HL-60 (cell line): ENCODE data around the gene CCDC126.

Source experiments
- DNase-seq, 2 experiments: peaks; one replicate each; pipeline ENCODE4 v3.0.0-alpha.2; 2010 to 2020; ENCODE audit warnings: low read depth in 1 of 2, low spot score in 1 of 2
- H3K27ac ChIP-seq: fragments of 250-450 bp; sonication (Bioruptor Pico); replicated peaks from 2 replicates; pipeline ENCODE4 v1.5.1; 2020; ENCODE audit warnings: mild to moderate bottlenecking, moderate library complexity
- H3K27me3 ChIP-seq: fragments of 250-450 bp; sonication (Bioruptor Pico); 2 replicates; pipeline ENCODE4 v1.5.1; 2021; ENCODE audit warnings: mild to moderate bottlenecking, moderate library complexity; ENCODE audit not compliant: insufficient read depth, poor library complexity, severe bottlenecking
- H3K4me3 ChIP-seq: replicated peaks from 2 replicates; pipeline ENCODE4 v1.5.1; 2011; ENCODE audit warnings: mild to moderate bottlenecking, control low read depth, low read length; ENCODE audit not compliant: insufficient read depth
- GABPA ChIP-seq: IDR thresholded peaks from 2 replicates; pipeline ENCODE4 v1.6.1; 2012; ENCODE audit warnings: low read depth
- POLR2AphosphoS5 ChIP-seq: IDR thresholded peaks from 2 replicates; pipeline ENCODE4 v1.6.1; 2012; ENCODE audit warnings: low read depth
- SPI1 ChIP-seq: IDR thresholded peaks from 2 replicates; pipeline ENCODE4 v1.6.1; 2012; ENCODE audit warnings: low read depth, mild to moderate bottlenecking, borderline replicate concordance
- TF ChIP-seq, protein P1 (sequence below): IDR thresholded peaks from 2 replicates; pipeline ENCODE4 v1.6.1; 2012; ENCODE audit warnings: low read depth; ENCODE audit not compliant: insufficient replicate concordance
- TF ChIP-seq, protein P2 (sequence below): IDR thresholded peaks from one replicate; pipeline ENCODE4 v1.5.1; 2011; ENCODE audit warnings: low read length, control low read depth, inconsistent platforms; ENCODE audit not compliant: insufficient read depth

The CCDC126 gene

DNA sequence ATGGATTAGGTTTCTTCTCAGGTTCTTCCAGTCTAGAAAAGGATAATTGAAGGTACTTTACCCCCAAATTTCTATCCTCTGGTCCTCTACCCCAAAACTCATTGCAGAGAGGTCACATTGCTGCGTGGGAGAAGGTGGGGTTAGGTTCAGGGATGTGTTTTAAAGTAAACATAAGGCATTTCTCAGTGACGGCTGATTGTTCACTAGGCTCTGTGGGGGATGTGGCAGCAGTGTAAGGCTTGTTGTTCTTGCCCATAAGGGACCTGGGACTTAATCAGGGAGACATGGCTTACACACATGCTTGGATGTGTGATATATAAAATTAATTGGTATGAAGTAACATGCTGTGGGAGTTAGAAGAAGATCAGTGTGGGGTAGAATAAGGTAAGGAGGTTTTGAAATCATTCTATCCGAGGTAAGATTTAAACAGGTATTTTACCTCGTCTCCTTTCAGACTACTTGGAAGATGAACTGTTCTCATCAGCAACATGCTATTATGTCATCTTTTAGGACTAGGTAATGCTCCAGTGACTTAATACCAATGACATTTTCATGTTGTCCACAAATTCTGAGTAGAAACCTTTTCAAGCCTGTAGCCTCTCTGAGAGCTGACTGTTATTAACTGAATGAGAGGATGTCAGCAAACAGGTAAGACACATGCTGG, 6.6 kb downstream of the CCDC126 start:
- Histone ChIP-seq H3K4me3 (no peak overlapping the region), H3K27ac (no peak overlapping the region), H3K27me3 (no peaks in the 10 kb centered on the region)
- no peak for TF ChIP-seq GABPA
- no peak for TF ChIP-seq SPI1
- no peak for TF ChIP-seq POLR2AphosphoS5
- TF ChIP-seq, protein P1, sequence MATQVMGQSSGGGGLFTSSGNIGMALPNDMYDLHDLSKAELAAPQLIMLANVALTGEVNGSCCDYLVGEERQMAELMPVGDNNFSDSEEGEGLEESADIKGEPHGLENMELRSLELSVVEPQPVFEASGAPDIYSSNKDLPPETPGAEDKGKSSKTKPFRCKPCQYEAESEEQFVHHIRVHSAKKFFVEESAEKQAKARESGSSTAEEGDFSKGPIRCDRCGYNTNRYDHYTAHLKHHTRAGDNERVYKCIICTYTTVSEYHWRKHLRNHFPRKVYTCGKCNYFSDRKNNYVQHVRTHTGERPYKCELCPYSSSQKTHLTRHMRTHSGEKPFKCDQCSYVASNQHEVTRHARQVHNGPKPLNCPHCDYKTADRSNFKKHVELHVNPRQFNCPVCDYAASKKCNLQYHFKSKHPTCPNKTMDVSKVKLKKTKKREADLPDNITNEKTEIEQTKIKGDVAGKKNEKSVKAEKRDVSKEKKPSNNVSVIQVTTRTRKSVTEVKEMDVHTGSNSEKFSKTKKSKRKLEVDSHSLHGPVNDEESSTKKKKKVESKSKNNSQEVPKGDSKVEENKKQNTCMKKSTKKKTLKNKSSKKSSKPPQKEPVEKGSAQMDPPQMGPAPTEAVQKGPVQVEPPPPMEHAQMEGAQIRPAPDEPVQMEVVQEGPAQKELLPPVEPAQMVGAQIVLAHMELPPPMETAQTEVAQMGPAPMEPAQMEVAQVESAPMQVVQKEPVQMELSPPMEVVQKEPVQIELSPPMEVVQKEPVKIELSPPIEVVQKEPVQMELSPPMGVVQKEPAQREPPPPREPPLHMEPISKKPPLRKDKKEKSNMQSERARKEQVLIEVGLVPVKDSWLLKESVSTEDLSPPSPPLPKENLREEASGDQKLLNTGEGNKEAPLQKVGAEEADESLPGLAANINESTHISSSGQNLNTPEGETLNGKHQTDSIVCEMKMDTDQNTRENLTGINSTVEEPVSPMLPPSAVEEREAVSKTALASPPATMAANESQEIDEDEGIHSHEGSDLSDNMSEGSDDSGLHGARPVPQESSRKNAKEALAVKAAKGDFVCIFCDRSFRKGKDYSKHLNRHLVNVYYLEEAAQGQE = no peak
- no peak for DNase-seq

DNA sequence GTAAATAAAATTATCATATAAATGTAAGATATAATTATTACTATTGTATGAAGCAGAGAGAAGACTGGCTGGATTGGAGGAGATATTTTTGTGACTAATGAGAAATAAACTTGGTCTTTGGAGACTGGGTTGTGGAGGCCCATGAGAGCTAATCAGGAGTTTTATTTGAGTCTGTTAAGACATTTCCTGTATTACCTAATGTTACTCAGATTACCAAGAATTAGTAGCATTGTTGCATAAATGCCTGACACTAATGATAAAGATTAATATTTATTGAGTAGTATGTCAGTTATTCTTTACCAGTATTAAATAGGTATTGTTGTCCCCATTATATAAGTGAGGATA, 7.1 kb downstream of the CCDC126 start:
- no peak for DNase-seq

DNA sequence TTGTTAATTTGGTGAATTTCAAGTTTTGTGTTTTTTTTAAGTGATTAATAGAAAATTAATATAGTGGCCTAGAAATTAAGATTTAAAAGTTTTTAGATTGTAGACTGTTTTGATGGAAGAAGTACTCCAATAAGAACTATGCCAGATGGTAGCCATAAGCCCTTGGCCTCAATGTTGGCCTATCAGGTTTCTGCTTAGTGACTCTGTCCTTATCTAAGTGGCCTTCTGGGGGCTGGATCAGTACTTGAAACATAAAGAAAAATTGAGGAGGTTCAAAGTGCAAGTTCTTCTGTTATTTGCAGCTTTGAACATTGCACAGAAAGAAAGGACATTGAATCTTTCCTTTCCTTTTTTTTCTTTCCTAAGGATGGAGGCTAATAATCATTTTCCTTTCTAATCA, 9.9 kb downstream of the CCDC126 start:
- no peak for DNase-seq
- Histone ChIP-seq H3K4me3 (no peak overlapping the region), H3K27me3 (no peaks in the 10 kb centered on the region), H3K27ac (no peak overlapping the region)
- TF ChIP-seq POLR2AphosphoS5 = no peak
- TF ChIP-seq, protein P2, sequence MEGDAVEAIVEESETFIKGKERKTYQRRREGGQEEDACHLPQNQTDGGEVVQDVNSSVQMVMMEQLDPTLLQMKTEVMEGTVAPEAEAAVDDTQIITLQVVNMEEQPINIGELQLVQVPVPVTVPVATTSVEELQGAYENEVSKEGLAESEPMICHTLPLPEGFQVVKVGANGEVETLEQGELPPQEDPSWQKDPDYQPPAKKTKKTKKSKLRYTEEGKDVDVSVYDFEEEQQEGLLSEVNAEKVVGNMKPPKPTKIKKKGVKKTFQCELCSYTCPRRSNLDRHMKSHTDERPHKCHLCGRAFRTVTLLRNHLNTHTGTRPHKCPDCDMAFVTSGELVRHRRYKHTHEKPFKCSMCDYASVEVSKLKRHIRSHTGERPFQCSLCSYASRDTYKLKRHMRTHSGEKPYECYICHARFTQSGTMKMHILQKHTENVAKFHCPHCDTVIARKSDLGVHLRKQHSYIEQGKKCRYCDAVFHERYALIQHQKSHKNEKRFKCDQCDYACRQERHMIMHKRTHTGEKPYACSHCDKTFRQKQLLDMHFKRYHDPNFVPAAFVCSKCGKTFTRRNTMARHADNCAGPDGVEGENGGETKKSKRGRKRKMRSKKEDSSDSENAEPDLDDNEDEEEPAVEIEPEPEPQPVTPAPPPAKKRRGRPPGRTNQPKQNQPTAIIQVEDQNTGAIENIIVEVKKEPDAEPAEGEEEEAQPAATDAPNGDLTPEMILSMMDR = no peak
- no peak for TF ChIP-seq GABPA
- TF ChIP-seq, protein P1 = no peak
- no peak for TF ChIP-seq SPI1

More for the DNA sequence above, 7.1 kb downstream of the CCDC126 start:
- H3K27ac ChIP-seq = no peak overlapping the region
- no peak overlapping the region for H3K4me3 ChIP-seq
- H3K27me3 ChIP-seq = no peaks in the 10 kb centered on the region
- TF ChIP-seq, protein P2 = no peak
- TF ChIP-seq SPI1 (no peak), GABPA (no peak), POLR2AphosphoS5 (no peak)

DNA sequence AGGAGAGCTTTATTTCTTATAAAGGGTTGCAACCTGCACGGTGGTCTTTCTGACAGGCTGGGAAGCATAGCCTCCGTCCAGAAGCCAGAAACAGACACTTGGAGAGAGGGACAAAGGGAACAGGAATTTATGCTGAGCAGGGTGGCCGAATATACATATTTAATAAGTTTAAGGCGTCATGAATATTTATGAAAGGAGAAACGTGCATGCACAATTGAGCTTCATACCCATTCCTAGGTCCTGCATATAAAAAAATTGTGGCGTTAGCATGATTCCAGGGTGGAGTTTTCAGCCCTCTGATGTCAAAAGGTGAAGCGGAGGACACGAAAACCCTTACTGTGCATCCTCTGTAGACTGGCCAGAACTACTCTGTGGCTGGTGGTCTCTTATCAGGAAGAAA, 10.7 kb downstream of the CCDC126 start:
- TF ChIP-seq, protein P2 = no peak
- TF ChIP-seq SPI1 = no peak
- no peak for TF ChIP-seq GABPA
- no peak for TF ChIP-seq POLR2AphosphoS5
- TF ChIP-seq, protein P1 = no peak
- no peak for DNase-seq
- H3K27me3 ChIP-seq = no peaks in the 10 kb centered on the region
- H3K27ac ChIP-seq = no peak overlapping the region
- H3K4me3 ChIP-seq = no peak overlapping the region
